HPDE6-E6E7 (cell line): ENCODE results near the gene PROSER3.
A peak's percentile ranks its signal among the peaks of the same experiment; 100 is the strongest.

Experiments
- DNase-seq: peaks from one replicate; pipeline ENCODE4 v3.0.0; 2011; ENCODE audit warnings: missing footprints; ENCODE audit errors: extremely low spot score

The PROSER3 gene

DNA sequence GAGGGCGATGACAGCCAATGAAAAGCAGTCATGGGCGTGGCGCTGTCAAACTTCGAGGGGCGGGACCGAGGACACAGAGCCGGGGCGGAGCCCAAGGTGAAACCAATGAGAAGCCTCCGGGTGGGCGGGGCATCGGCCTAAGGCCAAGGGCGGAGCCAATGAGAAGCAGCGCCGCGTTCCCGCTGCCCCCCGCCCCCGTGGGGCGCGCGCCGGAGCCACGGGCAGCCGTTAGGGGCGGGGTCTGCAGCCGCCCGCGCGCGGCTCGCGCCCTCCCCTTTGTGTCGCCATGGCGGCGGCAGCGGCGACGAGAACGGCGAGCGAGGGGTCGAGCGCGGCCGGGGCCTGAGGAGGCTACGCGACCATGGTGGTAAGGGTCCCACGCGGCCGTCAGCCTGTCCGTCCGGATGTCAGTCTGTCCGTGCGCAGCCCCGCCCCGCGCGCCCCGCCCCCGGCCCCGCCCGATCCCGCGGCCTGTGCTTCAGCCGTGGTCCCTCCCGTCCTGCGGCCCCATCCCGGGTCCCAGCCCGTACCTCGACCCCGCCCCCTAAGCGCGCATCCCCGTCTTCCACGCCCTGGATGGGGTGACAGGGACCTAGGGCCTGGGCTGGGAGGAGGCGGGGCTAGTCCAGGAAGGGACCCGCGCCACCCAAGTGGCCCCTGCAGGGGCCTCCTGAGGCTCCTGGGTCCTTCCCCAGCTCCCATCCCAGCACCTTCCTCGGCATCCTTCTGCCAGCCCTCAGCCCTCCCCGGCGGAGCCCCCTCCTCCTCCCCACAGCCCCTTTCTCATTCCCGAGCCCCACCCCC, 17.5 kb downstream of the PROSER3 start, which contains the start of gene ARHGAP33:
ARHGAP33 (plus strand) TSS at position 267 of the 804 bp plus-strand sequence; CDS start at position 362, 95 bp downstream.
- DNase-seq, result peak; percentile 89

DNA sequence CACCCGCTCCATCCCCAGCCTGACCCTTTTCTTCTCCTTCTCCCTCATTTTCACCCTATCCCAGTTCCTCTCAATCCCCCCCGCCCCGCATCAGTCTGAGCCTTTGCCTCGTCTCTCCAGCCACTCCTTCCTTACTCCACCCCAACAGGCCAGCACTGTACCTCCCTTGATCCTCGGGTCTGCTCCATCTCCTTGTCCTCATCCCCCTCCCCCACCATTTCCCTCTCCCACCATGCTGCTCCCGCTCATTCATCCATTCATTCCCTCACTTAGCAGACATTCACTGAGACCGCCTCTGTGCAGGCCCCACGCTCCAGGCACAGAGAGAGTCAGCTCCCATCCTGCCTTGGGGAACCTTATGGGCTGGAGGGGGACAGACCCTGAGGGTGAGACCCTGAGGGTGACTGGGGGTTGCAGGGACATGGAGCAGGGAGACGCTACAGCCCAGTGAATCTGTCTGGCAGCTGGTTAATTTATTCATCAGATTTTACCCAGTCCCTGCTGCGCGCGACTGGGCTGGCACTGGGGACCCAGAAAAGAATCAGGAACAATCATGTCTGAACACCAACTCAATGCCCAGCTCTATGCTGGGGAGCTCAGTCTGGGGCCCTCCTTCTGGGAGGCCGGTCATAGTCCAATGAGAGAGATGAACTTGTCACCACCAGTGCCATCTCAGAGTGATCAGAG, 18.3 kb downstream of the PROSER3 start:
- no peak for DNase-seq

DNA sequence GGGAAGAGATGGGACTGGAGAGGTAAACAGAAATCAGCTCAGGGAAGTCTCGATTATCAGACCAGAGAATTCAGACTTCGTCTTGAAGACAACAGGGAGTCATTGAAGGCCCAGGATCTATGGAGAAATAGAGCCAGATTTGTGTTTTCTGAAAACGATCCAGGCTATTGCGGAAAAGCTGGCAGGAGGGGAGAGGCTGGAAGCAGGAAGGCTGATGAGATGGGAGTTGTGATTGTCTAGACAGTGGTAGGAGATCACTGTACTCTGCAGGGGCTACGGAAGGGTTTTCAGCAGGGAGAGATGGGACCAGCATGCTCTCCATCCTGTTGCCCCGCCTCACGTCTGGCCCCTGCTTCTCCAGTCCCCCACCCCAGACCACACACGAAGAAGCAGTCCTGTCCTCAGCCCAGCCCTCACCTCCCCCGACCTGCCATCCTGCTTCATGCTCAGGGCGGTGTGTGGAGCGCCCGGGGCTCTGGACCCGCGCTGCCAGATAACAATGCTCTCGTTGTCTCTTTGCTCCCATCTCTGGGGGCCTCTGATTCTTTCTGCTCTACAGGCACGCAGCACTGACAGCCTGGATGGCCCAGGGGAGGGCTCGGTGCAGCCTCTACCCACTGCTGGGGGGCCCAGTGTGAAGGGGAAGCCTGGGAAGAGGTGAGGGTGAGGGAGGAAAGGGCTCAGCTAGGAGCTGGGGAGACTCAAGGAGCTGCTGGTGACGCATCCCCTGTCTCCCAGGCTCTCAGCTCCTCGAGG, 19.3 kb downstream of the PROSER3 start:
- DNase-seq, result no peak

DNA sequence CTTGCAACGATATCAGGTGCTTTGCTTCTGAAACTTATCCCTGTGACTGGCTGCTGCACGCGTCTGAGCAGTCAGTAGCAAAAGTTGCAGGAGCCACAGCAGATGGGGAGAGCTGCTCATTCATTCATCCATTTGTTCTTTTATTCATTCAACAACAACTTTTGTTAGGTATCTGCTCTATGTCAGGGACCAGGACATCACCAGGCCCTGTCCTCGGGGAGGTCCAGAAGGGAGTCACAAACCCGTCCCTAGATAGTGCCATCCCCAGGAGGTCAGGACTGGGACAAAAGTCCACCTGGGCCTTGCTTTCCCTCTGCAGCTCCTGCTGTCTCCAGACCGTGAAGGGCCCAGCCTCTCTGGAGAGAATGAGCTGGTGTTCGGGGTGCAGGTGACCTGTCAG, 20.0 kb downstream of the PROSER3 start:
- DNase-seq, result no peak

DNA sequence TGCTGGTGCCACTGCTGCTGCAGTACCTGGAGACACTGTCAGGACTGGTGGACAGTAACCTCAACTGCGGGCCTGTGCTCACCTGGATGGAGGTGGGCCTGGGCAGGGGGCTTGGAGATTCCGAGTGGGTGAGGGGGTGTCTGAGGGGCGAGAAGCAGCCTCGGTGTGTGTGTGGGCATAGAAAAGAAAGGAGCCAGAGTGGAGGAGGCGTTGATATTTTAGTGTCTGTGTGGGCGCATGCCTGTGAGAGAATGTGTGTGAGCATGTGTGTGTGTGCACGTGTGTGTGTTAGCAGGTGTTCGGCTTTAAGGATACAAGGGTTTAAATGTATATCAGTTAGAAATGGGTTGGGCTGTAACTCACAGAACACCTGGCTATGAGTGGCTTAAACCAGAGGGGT, 21.1 kb downstream of the PROSER3 start:
- DNase-seq, result no peak

DNA sequence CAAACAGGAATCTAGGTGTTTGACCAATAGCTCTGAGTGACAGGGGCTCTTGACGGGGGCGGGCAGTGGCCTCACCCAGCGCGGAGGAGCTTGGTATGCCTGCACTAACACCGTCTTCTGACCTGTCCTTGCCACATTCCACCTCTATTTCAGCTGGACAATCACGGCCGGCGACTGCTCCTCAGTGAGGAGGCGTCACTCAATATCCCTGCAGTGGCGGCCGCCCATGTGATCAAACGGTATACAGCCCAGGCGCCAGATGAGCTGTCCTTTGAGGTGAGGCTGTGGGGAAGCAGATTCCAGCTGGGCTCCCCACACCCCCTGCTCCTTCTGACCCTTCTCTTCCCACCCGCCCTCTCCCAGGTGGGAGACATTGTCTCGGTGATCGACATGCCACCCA, 22.1 kb downstream of the PROSER3 start:
- no peak for DNase-seq

DNA sequence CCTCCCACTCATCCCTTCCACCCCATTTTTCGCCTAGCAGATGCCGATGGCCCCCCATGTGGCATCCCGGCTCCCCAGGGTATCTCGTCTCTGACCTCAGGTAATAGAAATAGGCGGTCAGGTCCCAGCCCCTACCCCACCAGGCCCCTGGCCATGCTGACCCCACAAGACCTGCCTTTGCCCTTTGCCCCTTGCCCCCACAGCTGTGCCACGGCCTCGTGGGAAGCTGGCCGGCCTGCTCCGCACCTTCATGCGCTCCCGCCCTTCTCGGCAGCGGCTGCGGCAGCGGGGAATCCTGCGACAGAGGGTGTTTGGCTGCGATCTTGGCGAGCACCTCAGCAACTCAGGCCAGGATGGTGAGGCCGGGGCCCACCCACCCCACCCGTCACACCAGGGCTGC, 22.7 kb downstream of the PROSER3 start:
- DNase-seq, result no peak

DNA sequence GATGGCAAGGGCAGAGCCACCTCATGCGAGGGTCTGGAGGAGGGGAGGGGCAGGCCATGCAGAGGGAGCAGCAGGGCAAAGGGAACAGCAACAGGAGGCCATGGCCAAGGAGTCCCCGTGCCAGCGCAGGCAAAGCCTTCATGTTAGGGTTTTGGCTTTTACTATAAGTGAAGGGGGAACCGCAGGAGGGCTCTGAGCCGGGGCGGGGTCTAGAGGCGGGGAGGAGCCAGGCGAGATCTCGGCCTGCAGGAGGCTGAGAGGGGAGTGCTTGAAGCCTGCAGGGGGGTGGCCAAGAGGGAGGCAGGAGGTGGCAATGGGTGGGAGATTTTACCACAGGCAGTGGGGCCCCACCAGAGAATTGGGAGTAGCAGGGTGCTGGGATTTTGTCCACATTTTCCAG, 23.7 kb downstream of the PROSER3 start:
- DNase-seq, result no peak

DNA sequence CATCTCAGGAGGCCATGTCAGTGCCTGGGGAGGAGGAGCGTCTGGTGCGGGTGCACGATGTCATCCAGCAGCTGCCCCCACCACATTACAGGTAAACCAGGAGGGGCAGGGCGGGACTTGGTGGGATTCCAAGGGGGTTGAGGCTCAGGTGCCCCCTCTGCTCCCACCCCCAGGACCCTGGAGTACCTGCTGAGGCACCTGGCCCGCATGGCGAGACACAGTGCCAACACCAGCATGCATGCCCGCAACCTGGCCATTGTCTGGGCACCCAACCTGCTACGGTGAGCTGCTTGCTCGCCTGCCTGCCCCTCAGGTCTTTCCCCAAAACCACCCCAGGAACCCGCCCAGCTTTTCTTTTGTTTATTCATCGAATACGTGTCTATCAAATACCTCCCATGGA, 24.6 kb downstream of the PROSER3 start:
- DNase-seq, result no peak

DNA sequence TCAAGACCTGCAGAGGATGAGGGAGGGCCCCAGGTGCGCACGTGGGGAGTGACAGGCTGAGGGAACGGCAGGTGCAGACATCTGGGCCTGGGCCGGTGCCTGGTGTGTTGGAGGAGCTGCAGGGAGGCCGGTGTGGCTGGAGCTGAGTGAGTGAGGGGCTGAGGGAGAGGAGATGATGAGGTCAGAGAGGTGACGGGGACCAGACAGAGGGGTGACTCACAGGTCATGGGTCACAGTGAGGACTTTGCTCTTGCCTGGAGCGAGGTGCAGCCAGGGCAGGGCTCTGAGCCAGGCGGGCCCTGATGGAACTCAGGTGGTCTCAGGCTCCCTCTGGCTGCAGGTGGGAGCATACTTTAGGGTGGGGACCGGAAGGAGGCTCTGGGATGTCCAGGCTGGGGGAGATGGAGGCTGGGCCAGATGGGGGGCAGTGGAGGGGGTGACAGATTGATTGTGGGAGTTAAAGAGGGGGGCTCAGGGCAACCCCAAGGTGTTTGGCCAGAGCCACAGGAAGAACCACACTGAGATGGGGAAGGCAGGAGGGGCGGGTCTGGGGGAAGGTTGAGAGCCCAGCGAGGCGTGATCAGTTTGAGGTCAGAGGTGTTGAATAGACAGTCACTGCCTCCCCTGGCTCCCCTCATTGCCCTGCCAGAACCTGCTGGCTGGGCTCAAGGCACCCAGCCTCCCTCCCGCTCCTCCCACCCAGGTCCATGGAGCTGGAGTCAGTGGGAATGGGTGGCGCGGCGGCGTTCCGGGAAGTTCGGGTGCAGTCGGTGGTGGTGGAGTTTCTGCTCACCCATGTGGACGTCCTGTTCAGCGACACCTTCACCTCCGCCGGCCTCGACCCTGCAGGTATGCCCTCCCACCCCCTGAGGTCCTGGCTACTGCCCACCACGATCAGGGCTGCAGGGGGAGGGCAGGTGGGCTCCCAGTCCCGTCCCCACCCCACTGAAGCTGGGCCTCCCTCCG, 25.8 kb downstream of the PROSER3 start:
- no peak for DNase-seq

DNA sequence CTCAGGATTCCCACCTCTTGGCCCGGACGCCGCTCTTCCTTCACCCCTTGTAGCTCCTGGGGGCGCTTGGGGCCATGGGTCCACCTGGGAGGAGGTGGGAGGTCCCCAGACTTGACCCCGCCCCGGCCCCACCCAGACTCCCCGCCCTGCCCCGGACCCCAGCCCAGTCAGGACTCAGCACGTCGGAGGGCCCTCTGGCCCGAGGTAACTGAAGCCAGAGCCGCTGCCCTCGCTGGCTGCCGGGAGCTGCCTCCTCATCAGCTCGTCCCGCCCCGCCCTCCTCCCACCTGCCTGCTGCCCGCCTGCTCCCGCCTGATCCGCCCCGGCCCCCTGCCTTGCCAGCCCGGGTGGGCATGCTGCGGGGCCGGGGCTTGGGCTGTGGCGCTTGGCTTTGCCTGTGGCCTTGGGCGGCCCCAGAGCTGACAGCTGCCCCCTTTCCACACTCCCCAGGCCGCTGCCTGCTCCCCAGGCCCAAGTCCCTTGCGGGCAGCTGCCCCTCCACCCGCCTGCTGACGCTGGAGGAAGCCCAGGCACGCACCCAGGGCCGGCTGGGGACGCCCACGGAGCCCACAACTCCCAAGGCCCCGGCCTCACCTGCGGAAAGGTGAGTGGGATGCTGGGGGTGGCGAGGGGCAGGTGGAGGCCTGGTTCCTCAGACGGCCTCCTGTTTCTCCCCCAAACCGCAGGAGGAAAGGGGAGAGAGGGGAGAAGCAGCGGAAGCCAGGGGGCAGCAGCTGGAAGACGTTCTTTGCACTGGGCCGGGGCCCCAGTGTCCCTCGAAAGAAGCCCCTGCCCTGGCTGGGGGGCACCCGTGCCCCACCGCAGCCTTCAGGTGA, 26.7 kb downstream of the PROSER3 start:
- DNase-seq, result no peak

DNA sequence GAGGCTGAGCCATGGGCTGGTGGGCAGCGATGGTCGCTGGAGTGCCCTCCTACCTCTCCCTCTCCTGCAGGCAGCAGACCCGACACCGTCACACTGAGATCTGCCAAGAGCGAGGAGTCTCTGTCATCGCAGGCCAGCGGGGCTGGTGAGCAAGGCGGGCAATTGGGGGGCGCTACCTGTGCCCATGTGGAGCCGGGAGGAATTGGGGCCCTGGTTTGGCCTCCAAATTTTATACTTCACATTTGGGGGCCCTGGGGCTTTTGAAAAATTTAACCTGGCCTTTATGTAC, 27.3 kb downstream of the PROSER3 start:
- DNase-seq, result no peak

DNA sequence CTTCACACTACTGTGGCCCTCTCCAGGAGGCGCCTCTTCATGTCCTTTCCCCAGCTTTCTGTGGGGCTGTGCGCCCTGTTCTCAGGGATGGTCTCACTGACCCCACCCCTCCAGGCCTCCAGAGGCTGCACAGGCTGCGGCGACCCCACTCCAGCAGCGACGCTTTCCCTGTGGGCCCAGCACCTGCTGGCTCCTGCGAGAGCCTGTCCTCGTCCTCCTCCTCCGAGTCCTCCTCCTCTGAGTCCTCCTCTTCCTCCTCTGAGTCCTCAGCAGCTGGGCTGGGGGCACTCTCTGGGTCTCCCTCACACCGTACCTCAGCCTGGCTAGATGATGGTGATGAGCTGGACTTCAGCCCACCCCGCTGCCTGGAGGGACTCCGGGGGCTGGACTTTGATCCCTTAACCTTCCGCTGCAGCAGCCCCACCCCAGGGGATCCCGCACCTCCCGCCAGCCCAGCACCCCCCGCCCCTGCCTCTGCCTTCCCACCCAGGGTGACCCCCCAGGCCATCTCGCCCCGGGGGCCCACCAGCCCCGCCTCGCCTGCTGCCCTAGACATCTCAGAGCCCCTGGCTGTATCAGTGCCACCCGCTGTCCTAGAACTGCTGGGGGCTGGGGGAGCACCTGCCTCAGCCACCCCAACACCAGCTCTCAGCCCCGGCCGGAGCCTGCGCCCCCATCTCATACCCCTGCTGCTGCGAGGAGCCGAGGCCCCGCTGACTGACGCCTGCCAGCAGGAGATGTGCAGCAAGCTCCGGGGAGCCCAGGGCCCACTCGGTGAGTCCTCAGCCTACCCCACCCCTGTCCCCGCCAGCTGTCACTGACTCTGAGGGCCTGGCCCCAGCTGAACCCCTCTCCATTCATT, 28.6 kb downstream of the PROSER3 start:
- DNase-seq, result no peak

DNA sequence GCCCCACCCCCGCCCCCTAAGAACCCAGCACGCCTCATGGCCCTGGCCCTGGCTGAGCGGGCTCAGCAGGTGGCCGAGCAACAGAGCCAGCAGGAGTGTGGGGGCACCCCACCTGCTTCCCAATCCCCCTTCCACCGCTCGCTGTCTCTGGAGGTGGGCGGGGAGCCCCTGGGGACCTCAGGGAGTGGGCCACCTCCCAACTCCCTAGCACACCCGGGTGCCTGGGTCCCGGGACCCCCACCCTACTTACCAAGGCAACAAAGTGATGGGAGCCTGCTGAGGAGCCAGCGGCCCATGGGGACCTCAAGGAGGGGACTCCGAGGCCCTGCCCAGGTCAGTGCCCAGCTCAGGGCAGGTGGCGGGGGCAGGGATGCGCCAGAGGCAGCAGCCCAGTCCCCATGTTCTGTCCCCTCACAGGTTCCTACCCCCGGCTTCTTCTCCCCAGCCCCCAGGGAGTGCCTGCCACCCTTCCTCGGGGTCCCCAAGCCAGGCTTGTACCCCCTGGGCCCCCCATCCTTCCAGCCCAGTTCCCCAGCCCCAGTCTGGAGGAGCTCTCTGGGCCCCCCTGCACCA, 29.3 kb downstream of the PROSER3 start:
- DNase-seq, result no peak

DNA sequence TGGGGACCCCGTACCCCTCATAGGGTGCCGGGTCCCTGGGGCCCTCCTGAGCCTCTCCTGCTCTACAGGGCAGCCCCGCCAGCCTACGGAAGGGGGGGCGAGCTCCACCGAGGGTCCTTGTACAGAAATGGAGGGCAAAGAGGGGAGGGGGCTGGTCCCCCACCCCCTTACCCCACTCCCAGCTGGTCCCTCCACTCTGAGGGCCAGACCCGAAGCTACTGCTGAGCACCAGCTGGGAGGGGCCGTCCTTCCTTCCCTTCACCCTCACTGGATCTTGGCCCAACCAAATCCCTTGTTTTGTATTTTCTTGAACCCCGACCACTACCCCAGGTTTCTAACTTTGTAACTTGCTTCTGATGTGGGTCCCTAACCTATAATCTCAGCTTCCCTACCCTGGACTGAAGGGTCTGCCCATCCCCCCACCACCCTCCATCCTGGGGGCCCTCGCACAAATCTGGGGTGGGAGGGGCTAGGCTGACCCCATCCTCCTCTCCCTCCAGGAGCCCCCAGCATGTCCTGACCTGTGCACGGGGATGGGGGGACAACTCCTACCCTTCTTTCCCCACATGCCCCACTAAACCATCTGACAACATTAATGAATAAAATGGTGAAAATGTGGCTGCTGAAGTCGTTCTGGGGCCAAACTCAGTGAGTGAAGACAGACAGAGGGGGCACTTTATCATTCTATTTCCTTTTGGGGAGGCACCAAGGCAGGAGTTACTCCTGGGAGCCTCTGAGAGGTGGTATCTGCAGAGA, 30.4 kb downstream of the PROSER3 start:
- no peak for DNase-seq

DNA sequence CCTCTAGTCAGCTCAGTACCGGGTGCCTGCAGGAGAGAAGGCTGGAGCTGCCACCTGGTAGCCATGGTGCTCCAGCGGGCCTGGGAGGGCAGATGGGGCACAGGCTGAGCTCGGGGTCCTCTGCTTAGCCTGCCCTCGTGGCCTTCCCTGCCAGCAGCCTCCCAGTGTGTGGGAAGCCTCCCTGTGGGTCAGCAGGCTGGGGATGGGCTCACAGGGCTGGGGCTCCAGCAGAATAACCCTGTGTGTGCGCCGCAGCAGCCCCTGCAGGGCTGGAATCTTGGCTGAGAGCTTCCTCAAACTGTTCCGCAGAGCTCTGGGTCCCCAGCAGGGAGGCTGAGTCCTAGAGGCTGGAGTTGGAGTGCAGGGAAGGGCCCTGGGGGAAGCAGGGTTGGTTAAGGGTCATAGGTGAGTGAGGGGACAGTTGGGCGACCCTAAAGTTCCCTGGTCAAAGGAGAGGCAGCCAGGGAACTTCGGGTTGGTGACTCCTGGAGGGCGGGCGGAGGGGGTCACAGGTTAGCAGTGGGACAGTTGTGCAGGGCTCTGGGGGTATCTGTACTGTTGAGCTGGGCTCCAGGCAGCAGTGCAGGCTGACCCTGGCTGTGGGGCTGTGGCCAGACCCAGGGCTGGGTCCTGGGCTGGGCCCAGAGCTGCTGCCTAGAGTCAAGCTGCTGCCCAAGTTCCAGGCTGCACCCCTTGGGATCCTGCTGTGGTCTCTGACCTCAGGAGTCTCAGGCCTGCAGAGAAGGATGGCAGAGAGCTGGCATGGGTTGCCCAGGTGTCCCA, 31.4 kb downstream of the PROSER3 start:
- no peak for DNase-seq

DNA sequence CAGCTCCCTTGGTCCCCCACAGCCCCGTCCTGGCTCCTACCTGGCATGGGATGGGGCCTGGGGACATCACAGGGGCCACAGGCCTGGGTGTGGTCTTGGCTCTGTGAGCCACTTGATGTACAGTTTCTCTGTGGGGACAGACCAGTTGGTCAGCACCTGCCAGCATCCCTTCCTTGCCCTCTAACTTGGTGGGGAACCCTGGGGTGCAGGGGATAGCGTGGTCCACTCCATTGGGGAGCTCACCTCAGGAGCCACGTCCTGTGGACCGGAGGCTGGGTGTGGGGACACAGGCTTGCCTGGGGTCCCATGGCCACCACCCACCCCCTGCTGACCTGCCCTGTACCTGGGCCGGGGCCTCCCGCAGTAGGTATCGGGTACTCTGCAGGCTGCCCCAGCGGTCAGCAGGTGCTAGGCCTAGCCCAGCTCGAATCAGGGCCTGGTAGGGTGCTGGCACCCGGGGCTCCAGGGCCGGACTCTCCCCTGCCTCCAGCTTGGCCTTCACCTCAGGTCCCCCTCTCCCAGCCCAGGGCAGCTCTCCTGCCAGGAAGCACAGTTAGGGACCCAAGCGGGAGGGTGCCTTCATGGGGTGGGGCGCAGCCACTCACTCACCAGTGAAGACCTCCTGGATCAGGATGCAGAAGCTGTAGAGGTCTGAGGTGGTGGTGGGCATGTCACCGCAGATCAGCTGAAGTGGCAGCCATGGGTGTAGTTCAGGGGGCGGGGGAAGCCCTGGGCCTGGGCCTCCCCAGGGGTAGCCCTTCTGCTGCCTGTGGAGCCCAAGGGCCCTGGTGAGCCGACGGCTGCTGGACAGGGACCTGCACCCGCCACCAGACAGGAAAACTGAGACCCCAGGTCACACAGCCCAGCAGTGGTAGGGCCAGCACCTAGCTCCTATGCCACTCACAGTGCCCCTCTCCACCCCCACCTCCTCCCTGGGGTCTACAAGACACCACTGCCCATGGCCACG, 32.3 kb downstream of the PROSER3 start:
- no peak for DNase-seq
